IMR-90 (cell line): ENCODE data around the gene CALN1. TPM values are rescaled to one million over a fixed set of nuclear protein-coding genes. Genes with fewer than 3 reads are reported as not detected.

Source experiments
- ATAC-seq: fragments of 200-7000 bp; cut with Tn5 transposase; 2 replicates; pipeline ENCODE4 v1.9.1; 2020; ENCODE audit warnings: low read depth, mild to moderate bottlenecking, moderate library complexity
- BruUV-seq: library from RNA; stranded (reverse); fragments of 400-500 nt; replicated peaks from 2 replicates; lab custom pipeline; 2021; lab: Mats Ljungman, UMichigan
- CTCF ChIA-PET: fragments of 300-600 bp; formaldehyde crosslinking; extraction: SDS; loops from one replicate; lab custom pipeline; 2021; ENCODE audit warnings: antibody characterized with exemption; lab: Yijun Ruan, JAX
- POLR2A ChIA-PET: fragments of 300-600 bp; sonication (Branson Sonifier 250); formaldehyde crosslinking; loops from one replicate; lab custom pipeline; 2022; ENCODE audit warnings: antibody characterized with exemption; ENCODE audit not compliant: unreplicated experiment; lab: Charles Lee
- DNase-seq: peaks from one replicate; pipeline ENCODE4 v3.0.0; 2013
- H2AFZ ChIP-seq: replicated peaks from 2 replicates; pipeline ENCODE3; 2013; ENCODE audit warnings: low read length, mild to moderate bottlenecking; ENCODE audit not compliant: poor library complexity
- H2AK5ac ChIP-seq: 2 replicates; pipeline ENCODE4 v1.6.1; 2013; ENCODE audit warnings: low read depth, low read length, inconsistent platforms
- H2AK9ac ChIP-seq: replicated peaks from 2 replicates; pipeline ENCODE3; 2013; ENCODE audit warnings: mild to moderate bottlenecking, low read depth, low read length, moderate library complexity; ENCODE audit not compliant: poor library complexity
- H2BK120ac ChIP-seq: 2 replicates; pipeline ENCODE4 v1.6.1; 2013; ENCODE audit warnings: low read depth, low read length, inconsistent platforms
- H2BK15ac ChIP-seq: 3 replicates; pipeline ENCODE4 v1.6.1; 2013; ENCODE audit warnings: low read depth, low read length, inconsistent platforms
- H2BK20ac ChIP-seq: 2 replicates; pipeline ENCODE4 v1.6.1; 2013; ENCODE audit warnings: low read depth, mild to moderate bottlenecking, inconsistent platforms, low read length, moderate library complexity
- H2BK5ac ChIP-seq: 2 replicates; pipeline ENCODE4 v1.6.1; 2013; ENCODE audit warnings: mild to moderate bottlenecking, low read depth, low read length, inconsistent platforms; ENCODE audit not compliant: poor library complexity, severe bottlenecking
- H3K14ac ChIP-seq: replicated peaks from 2 replicates; pipeline ENCODE4 v1.6.1; 2013; ENCODE audit warnings: low read depth, low read length, inconsistent platforms
- H3K18ac ChIP-seq: 2 replicates; pipeline ENCODE4 v1.6.1; 2013; ENCODE audit warnings: low read depth, low read length, control low read depth
- H3K23ac ChIP-seq: 2 replicates; pipeline ENCODE4 v1.6.1; 2013; ENCODE audit warnings: low read depth, low read length, inconsistent platforms
- H3K27ac ChIP-seq: 2 replicates; pipeline ENCODE4 v1.5.1; 2013; ENCODE audit warnings: mild to moderate bottlenecking, control low read depth, low read length; ENCODE audit not compliant: insufficient read depth
- H3K27me3 ChIP-seq: 2 replicates; pipeline ENCODE4 v1.6.1; 2013; ENCODE audit warnings: low read length; ENCODE audit not compliant: control insufficient read depth, insufficient read depth
- H3K36me3 ChIP-seq: 2 replicates; pipeline ENCODE4 v1.6.1; 2013; ENCODE audit warnings: low read length, mixed read lengths; ENCODE audit not compliant: control insufficient read depth, insufficient read depth
- H3K4ac ChIP-seq: 2 replicates; pipeline ENCODE4 v1.6.1; 2013; ENCODE audit warnings: low read depth, low read length, inconsistent platforms
- H3K4me1 ChIP-seq: 2 replicates; pipeline ENCODE4 v1.6.1; 2013; ENCODE audit warnings: low read length, mixed read lengths; ENCODE audit not compliant: control insufficient read depth, insufficient read depth
- H3K4me2 ChIP-seq: 2 replicates; pipeline ENCODE4 v1.6.1; 2013; ENCODE audit warnings: low read depth, mild to moderate bottlenecking, control low read depth, low read length, moderate library complexity
- H3K4me3 ChIP-seq: 2 replicates; pipeline ENCODE4 v1.5.1; 2013; ENCODE audit warnings: low read depth, mild to moderate bottlenecking, control low read depth, low read length, moderate library complexity; ENCODE audit not compliant: insufficient read depth
- H3K56ac ChIP-seq: 2 replicates; pipeline ENCODE4 v1.6.1; 2013; ENCODE audit warnings: low read length, inconsistent platforms; ENCODE audit not compliant: insufficient read depth; ENCODE audit errors: extremely low read depth
- H3K79me1 ChIP-seq, 2 experiments: 2 replicates each; pipeline ENCODE4 v1.6.1; 2013; ENCODE audit warnings: low read length in 2 of 2, inconsistent platforms in 1 of 2, low read depth in 1 of 2
- H3K9ac ChIP-seq: 2 replicates; pipeline ENCODE4 v1.6.1; 2013; ENCODE audit warnings: low read depth, low read length, control low read depth
- H3K9me1 ChIP-seq: 2 replicates; pipeline ENCODE4 v1.6.1; 2013; ENCODE audit warnings: low read length, inconsistent platforms; ENCODE audit not compliant: insufficient read depth
- H3K9me3 ChIP-seq: 2 replicates; pipeline ENCODE4 v1.6.1; 2013; ENCODE audit warnings: low read length; ENCODE audit not compliant: control insufficient read depth, insufficient read depth
- H4K20me1 ChIP-seq: 2 replicates; pipeline ENCODE4 v1.6.1; 2013; ENCODE audit warnings: low read length, inconsistent platforms; ENCODE audit not compliant: insufficient read depth
- H4K5ac ChIP-seq: 2 replicates; pipeline ENCODE4 v1.6.1; 2013; ENCODE audit warnings: mild to moderate bottlenecking, low read depth, low read length, control low read depth
- H4K8ac ChIP-seq, 2 experiments: 2 replicates each; pipeline ENCODE4 v1.6.1; 2013; ENCODE audit warnings: low read depth in 2 of 2, low read length in 2 of 2, control low read depth in 1 of 2, inconsistent platforms in 1 of 2
- H4K91ac ChIP-seq: 2 replicates; pipeline ENCODE4 v1.6.1; 2013; ENCODE audit warnings: low read depth, low read length, inconsistent platforms; ENCODE audit not compliant: insufficient read depth
- BHLHE40 ChIP-seq: fragments of 150-350 bp; IDR thresholded peaks from 2 replicates; pipeline ENCODE4 v1.6.1; 2016; ENCODE audit warnings: mild to moderate bottlenecking, low read depth, low read length
- CEBPB ChIP-seq: IDR thresholded peaks from 2 replicates; pipeline ENCODE4 v1.6.1; 2012; ENCODE audit warnings: low read depth, low read length, improper control_type of control experiment
- CHD1 ChIP-seq: IDR thresholded peaks from 2 replicates; pipeline ENCODE4 v1.6.1; 2012; ENCODE audit warnings: low read depth, low read length, improper control_type of control experiment
- FOS ChIP-seq: fragments of 150-350 bp; IDR thresholded peaks from 2 replicates; pipeline ENCODE4 v1.6.1; 2016; ENCODE audit warnings: low read depth, low read length
- MAFK ChIP-seq: IDR thresholded peaks from 2 replicates; pipeline ENCODE4 v1.6.1; 2012; ENCODE audit warnings: low read depth, low read length, improper control_type of control experiment
- MAZ ChIP-seq: IDR thresholded peaks from 2 replicates; pipeline ENCODE4 v1.6.1; 2012; ENCODE audit warnings: low read depth, mild to moderate bottlenecking, low read length, improper control_type of control experiment, moderate library complexity, borderline replicate concordance
- MXI1 ChIP-seq: IDR thresholded peaks from 2 replicates; pipeline ENCODE4 v1.6.1; 2012; ENCODE audit warnings: low read depth, mild to moderate bottlenecking, low read length, moderate library complexity, borderline replicate concordance
- NFE2L2 ChIP-seq: fragments of 150-350 bp; IDR thresholded peaks from 2 replicates; pipeline ENCODE4 v1.6.1; 2016; ENCODE audit warnings: low read depth, mild to moderate bottlenecking, low read length
- POLR2A ChIP-seq: IDR thresholded peaks from 2 replicates; pipeline ENCODE4 v1.6.1; 2012; ENCODE audit warnings: mild to moderate bottlenecking, low read depth, low read length
- RAD21 ChIP-seq: IDR thresholded peaks from 2 replicates; pipeline ENCODE4 v1.6.1; 2012; ENCODE audit warnings: low read length, improper control_type of control experiment
- RCOR1 ChIP-seq: IDR thresholded peaks from 2 replicates; pipeline ENCODE4 v1.6.1; 2012; ENCODE audit warnings: mild to moderate bottlenecking, low read length, improper control_type of control experiment; ENCODE audit not compliant: insufficient replicate concordance
- RFX5 ChIP-seq: IDR thresholded peaks from 2 replicates; pipeline ENCODE4 v1.8.0; 2012; ENCODE audit warnings: low read depth, mild to moderate bottlenecking, low read length, moderate library complexity
- SMC3 ChIP-seq: fragments of 150-350 bp; IDR thresholded peaks from 2 replicates; pipeline ENCODE4 v1.6.1; 2016; ENCODE audit warnings: low read depth, mild to moderate bottlenecking, antibody characterized with exemption, low read length, moderate library complexity
- WGBS, 2 experiments: methylation state at CpG; one replicate each; pipeline versions ENCODE4 v1.1.5 to v1.1.7; 2013; ENCODE audit warnings: missing lambda C conversion rate in 2 of 2; ENCODE audit not compliant: insufficient read length in 1 of 2; ENCODE audit errors: extremely low coverage in 2 of 2; 5-methylcytosine and 5-hydroxymethylcytosine counted together
- dilution Hi-C: fragments of 300-500 bp; cut with HindIII; formaldehyde crosslinking; loops from one replicate; pipeline ENCODE4 v1.14.3; 2018; ENCODE audit warnings: low sequenced_read_pairs; ENCODE audit not compliant: unreplicated experiment
- in situ Hi-C: fragments of 300-500 bp; cut with MboI; formaldehyde crosslinking; loops from 3 replicates; pipeline ENCODE4 v1.14.3; 2019; ENCODE audit warnings: low sequenced_read_pairs, inconsistent platforms, mixed read lengths
- intact Hi-C: fragments of 100-400 bp; cut with micrococcal nuclease; formaldehyde crosslinking; loops from 2 replicates; pipeline ENCODE4 v1.10.0; 2022
- polyA plus RNA-seq, 3 experiments: library from polyadenylated mRNA; depleted of rRNA; stranded (reverse); fragments of >200 nt; gene quantifications; 2 replicates each; pipeline ENCODE4 v1.2.3, GENCODE V29; 2012; ENCODE audit warnings: low replicate concordance in 1 of 3
- total RNA-seq: library from RNA; depleted of rRNA; stranded (reverse); fragments of >200 nt; gene quantifications from 2 replicates; pipeline ENCODE4 v1.2.3, GENCODE V29; 2012
- TF ChIP-seq, protein P1 (sequence below): fragments of 150-350 bp; IDR thresholded peaks from 2 replicates; pipeline ENCODE4 v1.6.1; 2017; ENCODE audit warnings: mild to moderate bottlenecking, antibody characterized with exemption, low read length, low read depth
- TF ChIP-seq, protein P2 (sequence below): conservative IDR thresholded peaks from 2 replicates; pipeline ENCODE4 v1.5.1; 2012; ENCODE audit warnings: mild to moderate bottlenecking, low read depth, low read length, improper control_type of control experiment
- TF ChIP-seq, protein P3 (sequence below): fragments of 150-350 bp; IDR thresholded peaks from 2 replicates; pipeline ENCODE4 v1.6.1; 2016; ENCODE audit warnings: low read depth, mild to moderate bottlenecking, low read length, moderate library complexity, borderline replicate concordance

The CALN1 gene
- total and polyA plus RNA-seq, 2 of the 4 experiments (the other 2 are of a cell fraction), result not detected

DNA sequence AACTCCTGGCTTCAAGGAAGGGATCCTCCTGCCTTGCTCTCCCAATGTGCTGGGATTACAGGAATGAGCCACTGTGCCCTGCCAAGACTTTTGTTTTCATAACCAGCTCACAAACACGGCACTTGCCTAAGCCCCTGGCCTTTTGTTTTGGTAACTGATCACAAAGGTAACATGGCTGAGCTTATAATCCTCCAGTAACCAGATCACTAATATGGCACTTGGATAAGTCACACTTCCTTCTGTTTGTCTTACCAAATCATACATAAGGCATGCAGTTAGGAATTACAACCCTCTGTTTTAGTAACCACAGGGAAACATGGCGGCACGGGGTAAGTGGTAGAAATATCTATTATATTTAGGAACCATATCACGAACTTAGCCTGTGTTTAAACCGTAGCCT is 577.1 kb downstream of the CALN1 start:
- intact Hi-C loops (no loop called here), dilution Hi-C loops (no loop called here), in situ Hi-C loops (no loop called here)
- Histone ChIP-seq H3K79me1 (no peaks in the 10 kb centered on the region), H3K56ac (no peak overlapping the region), H3K4me1 (no peaks in the 10 kb centered on the region), H3K9me1 (no peaks in the 10 kb centered on the region), H2BK5ac (no peak overlapping the region), H3K23ac (no peak overlapping the region), H3K9ac (no peak overlapping the region), H2BK20ac (no peak overlapping the region), H3K4ac (no peak overlapping the region), H2AK5ac (no peak overlapping the region), H3K9me3 (peaks cover 15% of the 10 kb centered on the region), H3K36me3 (no peaks in the 10 kb centered on the region), H2AFZ (no peak overlapping the region), H3K27me3 (no peaks in the 10 kb centered on the region), H2BK120ac (no peak overlapping the region), H4K91ac (no peak overlapping the region), H2AK9ac (no peak overlapping the region), H4K5ac (no peak overlapping the region), H3K27ac (no peak overlapping the region), H4K20me1 (no peaks in the 10 kb centered on the region), H3K4me2 (no peak overlapping the region), H3K18ac (no peak overlapping the region), H3K4me3 (no peak overlapping the region), H4K8ac (no peak overlapping the region), H2BK15ac (no peak overlapping the region), H3K14ac (no peak overlapping the region)
- TF ChIP-seq RCOR1 (no peak), CEBPB (no peak), CHD1 (no peak), MXI1 (no peak), BHLHE40 (no peak), MAFK (no peak), POLR2A (no peak), FOS (no peak), SMC3 (no peak), RFX5 (no peak), MAZ (no peak), NFE2L2 (no peak), RAD21 (no peak)
- TF ChIP-seq, protein P1, sequence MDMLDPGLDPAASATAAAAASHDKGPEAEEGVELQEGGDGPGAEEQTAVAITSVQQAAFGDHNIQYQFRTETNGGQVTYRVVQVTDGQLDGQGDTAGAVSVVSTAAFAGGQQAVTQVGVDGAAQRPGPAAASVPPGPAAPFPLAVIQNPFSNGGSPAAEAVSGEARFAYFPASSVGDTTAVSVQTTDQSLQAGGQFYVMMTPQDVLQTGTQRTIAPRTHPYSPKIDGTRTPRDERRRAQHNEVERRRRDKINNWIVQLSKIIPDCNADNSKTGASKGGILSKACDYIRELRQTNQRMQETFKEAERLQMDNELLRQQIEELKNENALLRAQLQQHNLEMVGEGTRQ, result no peak
- TF ChIP-seq, protein P2, sequence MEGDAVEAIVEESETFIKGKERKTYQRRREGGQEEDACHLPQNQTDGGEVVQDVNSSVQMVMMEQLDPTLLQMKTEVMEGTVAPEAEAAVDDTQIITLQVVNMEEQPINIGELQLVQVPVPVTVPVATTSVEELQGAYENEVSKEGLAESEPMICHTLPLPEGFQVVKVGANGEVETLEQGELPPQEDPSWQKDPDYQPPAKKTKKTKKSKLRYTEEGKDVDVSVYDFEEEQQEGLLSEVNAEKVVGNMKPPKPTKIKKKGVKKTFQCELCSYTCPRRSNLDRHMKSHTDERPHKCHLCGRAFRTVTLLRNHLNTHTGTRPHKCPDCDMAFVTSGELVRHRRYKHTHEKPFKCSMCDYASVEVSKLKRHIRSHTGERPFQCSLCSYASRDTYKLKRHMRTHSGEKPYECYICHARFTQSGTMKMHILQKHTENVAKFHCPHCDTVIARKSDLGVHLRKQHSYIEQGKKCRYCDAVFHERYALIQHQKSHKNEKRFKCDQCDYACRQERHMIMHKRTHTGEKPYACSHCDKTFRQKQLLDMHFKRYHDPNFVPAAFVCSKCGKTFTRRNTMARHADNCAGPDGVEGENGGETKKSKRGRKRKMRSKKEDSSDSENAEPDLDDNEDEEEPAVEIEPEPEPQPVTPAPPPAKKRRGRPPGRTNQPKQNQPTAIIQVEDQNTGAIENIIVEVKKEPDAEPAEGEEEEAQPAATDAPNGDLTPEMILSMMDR, result no peak
- TF ChIP-seq, protein P3, sequence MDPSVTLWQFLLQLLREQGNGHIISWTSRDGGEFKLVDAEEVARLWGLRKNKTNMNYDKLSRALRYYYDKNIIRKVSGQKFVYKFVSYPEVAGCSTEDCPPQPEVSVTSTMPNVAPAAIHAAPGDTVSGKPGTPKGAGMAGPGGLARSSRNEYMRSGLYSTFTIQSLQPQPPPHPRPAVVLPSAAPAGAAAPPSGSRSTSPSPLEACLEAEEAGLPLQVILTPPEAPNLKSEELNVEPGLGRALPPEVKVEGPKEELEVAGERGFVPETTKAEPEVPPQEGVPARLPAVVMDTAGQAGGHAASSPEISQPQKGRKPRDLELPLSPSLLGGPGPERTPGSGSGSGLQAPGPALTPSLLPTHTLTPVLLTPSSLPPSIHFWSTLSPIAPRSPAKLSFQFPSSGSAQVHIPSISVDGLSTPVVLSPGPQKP, result no peak
- BruUV-seq, result no TSS peak
- CTCF ChIA-PET, result no interaction called here
- POLR2A ChIA-PET, result no interaction called here
- 17% methylated on average over 1 of the region's 5 CpGs; no CpG with 5 or more reads in 1 of the 2 experiments for WGBS, 2 experiments
- DNase-seq, result no peak
- no peak for ATAC-seq
